ENCODE data around the gene ARHGAP12. TPM values are rescaled to one million over a fixed set of nuclear protein-coding genes. Genes with fewer than 3 reads are reported as not detected.

Gene ARHGAP12
- total RNA-seq, 1 experiment from 2014 or later = 62.3 TPM

- no TSS peak for BruUV-seq (replicated peaks)
- Mint-ChIP-seq H3K27ac (ENCODE audit: unreplicated experiment) (no peak overlapping the region), H3K27me3 (ENCODE audit: insufficient read depth, unreplicated experiment) (no peaks in the 10 kb centered on the region), H3K4me3 (ENCODE audit: unreplicated experiment) (no peak overlapping the region), H3K9me3 (ENCODE audit: unreplicated experiment) (no peaks in the 10 kb centered on the region), H3K4me1 (ENCODE audit: low read depth, unreplicated experiment) (no peaks in the 10 kb centered on the region), H3K36me3 (ENCODE audit: insufficient read depth, unreplicated experiment) (no peaks in the 10 kb centered on the region)
- Histone ChIP-seq H3K4me3 (ENCODE audit: low read depth, low read length) (no peak overlapping the region), H3K36me3 (ENCODE audit: control insufficient read depth, insufficient read depth, low read length) (no peaks in the 10 kb centered on the region), H3K9me3 (no peaks in the 10 kb centered on the region; the same call in 1 of the 2 replicates), H3K27me3 (replicated peaks; ENCODE audit: control insufficient read depth, insufficient read depth, low read length) (no peaks in the 10 kb centered on the region), H3K4me1 (no peaks in the 10 kb centered on the region)
- POLR2A ChIA-PET = no interaction called here
- no peak for DNase-seq
- CTCF ChIA-PET = no interaction called here
- no peak for TF ChIP-seq CTCF (IDR thresholded peaks at IDR 0.05; ENCODE audit: insufficient read depth in 1 of 2, low read depth in 1 of 2, low read length in 1 of 2, severe bottlenecking in 1 of 2, unreplicated experiment in 1 of 2)
- intact Hi-C loops (cut with micrococcal nuclease; ENCODE audit: unreplicated experiment) = loop anchor here (10.0 kb wide), 1 partner anchor 454 kb away; the partner anchor contains the start of gene ZEB1
These were observed 160.2 kb downstream of the ARHGAP12 start for GRCh38 chr10:31768467-31768866.

GRCh38 chr10:31765541-31765940, 163.1 kb downstream of the ARHGAP12 start:
- CTCF ChIA-PET = no interaction called here
- TF ChIP-seq CTCF (IDR thresholded peaks at IDR 0.05; ENCODE audit: insufficient read depth in 1 of 2, low read depth in 1 of 2, low read length in 1 of 2, severe bottlenecking in 1 of 2, unreplicated experiment in 1 of 2) = no peak

GRCh38 chr10:31762316-31762715, 166.3 kb downstream of the ARHGAP12 start:
- H3K4me3 Mint-ChIP-seq (ENCODE audit: unreplicated experiment) = no peak overlapping the region
- Histone ChIP-seq H3K36me3 (ENCODE audit: control insufficient read depth, insufficient read depth, low read length) (no peaks in the 10 kb centered on the region), H3K27me3 (replicated peaks; ENCODE audit: control insufficient read depth, insufficient read depth, low read length) (no peaks in the 10 kb centered on the region), H3K4me1 (0 out of 2 replicates have a peak, but pooled peaks cover 3% of the 10 kb centered on the region), H3K9me3 (no peaks in the 10 kb centered on the region; the same call in 1 of the 2 replicates), H3K4me3 (ENCODE audit: low read depth, low read length) (no peak overlapping the region)
- CTCF ChIA-PET = no interaction called here
- intact Hi-C loops (cut with micrococcal nuclease; ENCODE audit: unreplicated experiment) = loop anchor here (5.0 to 10.0 kb wide), 4 partner anchors 45 to 730 kb away; partner anchors contain the start of genes CCDC7, ZEB1 and ZNF438
- no peak overlapping the region for H3K27ac Mint-ChIP-seq (ENCODE audit: unreplicated experiment)
- BruUV-seq (replicated peaks) = no TSS peak
- no peaks in the 10 kb centered on the region for H3K9me3 Mint-ChIP-seq (ENCODE audit: unreplicated experiment)
- POLR2A ChIA-PET = no interaction called here
- no peaks in the 10 kb centered on the region for H3K4me1 Mint-ChIP-seq (ENCODE audit: low read depth, unreplicated experiment)
- no peak for TF ChIP-seq CTCF (IDR thresholded peaks at IDR 0.05; ENCODE audit: insufficient read depth in 1 of 2, low read depth in 1 of 2, low read length in 1 of 2, severe bottlenecking in 1 of 2, unreplicated experiment in 1 of 2)
- H3K27me3 Mint-ChIP-seq (ENCODE audit: insufficient read depth, unreplicated experiment) = no peaks in the 10 kb centered on the region
- no peak for DNase-seq
- peaks cover 7% of the 10 kb centered on the region for H3K36me3 Mint-ChIP-seq (ENCODE audit: insufficient read depth, unreplicated experiment)

More at GRCh38 chr10:31765541-31765940, 163.1 kb downstream of the ARHGAP12 start:
- no peaks in the 10 kb centered on the region for H3K4me1 Mint-ChIP-seq (ENCODE audit: low read depth, unreplicated experiment)
- DNase-seq = no peak
- no peaks in the 10 kb centered on the region for H3K9me3 Mint-ChIP-seq (ENCODE audit: unreplicated experiment)
- H3K36me3 ChIP-seq (ENCODE audit: control insufficient read depth, insufficient read depth, low read length) = no peaks in the 10 kb centered on the region
- no TSS peak for BruUV-seq (replicated peaks)
- H3K27me3 Mint-ChIP-seq (ENCODE audit: insufficient read depth, unreplicated experiment) = no peaks in the 10 kb centered on the region
- no peak overlapping the region for H3K27ac Mint-ChIP-seq (ENCODE audit: unreplicated experiment)
- no peaks in the 10 kb centered on the region for H3K27me3 ChIP-seq (replicated peaks; ENCODE audit: control insufficient read depth, insufficient read depth, low read length)
- 0 out of 2 replicates have a peak, but pooled peaks cover 3% of the 10 kb centered on the region for H3K4me1 ChIP-seq
- H3K36me3 Mint-ChIP-seq (ENCODE audit: insufficient read depth, unreplicated experiment) = no peaks in the 10 kb centered on the region
- POLR2A ChIA-PET = no interaction called here
- intact Hi-C loops (cut with micrococcal nuclease; ENCODE audit: unreplicated experiment) = loop anchor here (10.0 kb wide), 1 partner anchor 451 kb away; the partner anchor contains the start of gene ZEB1
- no peaks in the 10 kb centered on the region; the same call in 1 of the 2 replicates for H3K9me3 ChIP-seq
- no peak overlapping the region for H3K4me3 ChIP-seq (ENCODE audit: low read depth, low read length)
- H3K4me3 Mint-ChIP-seq (ENCODE audit: unreplicated experiment) = no peak overlapping the region

All from Caco-2 (cell line).